OCI-LY3 (cell line): ENCODE data around the gene CNGB1.

ENCODE experiments used
- EZH2phosphoT487 ChIP-seq: fragments of 200-600 bp; shearing (Covaris generic); IDR thresholded peaks from 2 replicates; pipeline ENCODE4 v1.6.1; 2018; ENCODE audit warnings: antibody characterized with exemption, mixed run types, low read depth
- TF ChIP-seq, protein P1 (sequence below): fragments of 200-600, 300-600 bp; sonication (generic); IDR thresholded peaks from 2 replicates; pipeline ENCODE4 v1.5.1; 2014; ENCODE audit warnings: antibody characterized with exemption, low read length, low read depth

DNA sequence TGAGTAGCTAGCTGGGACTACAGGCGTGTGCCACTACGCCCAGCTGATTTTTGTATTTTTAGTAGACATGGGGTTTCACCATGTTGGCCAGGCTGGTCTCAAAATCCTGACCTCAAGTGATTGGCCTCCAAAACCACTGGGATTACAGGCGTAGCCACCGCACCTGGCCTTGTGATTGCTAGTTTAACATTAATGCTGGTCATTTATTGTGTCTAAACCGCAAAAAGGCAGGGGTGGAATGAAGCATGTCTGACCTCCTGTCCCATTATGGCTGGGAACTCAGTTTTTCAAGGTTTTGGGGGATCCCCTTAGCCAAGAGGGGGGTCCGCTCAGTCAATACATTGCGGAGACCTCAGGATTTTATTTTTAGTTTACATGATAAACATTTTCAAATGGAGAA is 10.7 kb upstream of the CNGB1 start:
- TF ChIP-seq, protein P1, sequence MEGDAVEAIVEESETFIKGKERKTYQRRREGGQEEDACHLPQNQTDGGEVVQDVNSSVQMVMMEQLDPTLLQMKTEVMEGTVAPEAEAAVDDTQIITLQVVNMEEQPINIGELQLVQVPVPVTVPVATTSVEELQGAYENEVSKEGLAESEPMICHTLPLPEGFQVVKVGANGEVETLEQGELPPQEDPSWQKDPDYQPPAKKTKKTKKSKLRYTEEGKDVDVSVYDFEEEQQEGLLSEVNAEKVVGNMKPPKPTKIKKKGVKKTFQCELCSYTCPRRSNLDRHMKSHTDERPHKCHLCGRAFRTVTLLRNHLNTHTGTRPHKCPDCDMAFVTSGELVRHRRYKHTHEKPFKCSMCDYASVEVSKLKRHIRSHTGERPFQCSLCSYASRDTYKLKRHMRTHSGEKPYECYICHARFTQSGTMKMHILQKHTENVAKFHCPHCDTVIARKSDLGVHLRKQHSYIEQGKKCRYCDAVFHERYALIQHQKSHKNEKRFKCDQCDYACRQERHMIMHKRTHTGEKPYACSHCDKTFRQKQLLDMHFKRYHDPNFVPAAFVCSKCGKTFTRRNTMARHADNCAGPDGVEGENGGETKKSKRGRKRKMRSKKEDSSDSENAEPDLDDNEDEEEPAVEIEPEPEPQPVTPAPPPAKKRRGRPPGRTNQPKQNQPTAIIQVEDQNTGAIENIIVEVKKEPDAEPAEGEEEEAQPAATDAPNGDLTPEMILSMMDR, result no peak
- TF ChIP-seq EZH2phosphoT487, result no peak
